Neural crest cell (in vitro differentiated cells): ENCODE measurements around the gene RHOB. TPM values are rescaled to one million over a fixed set of nuclear protein-coding genes. Genes with fewer than 3 reads are reported as not detected.
"Not testable (repeated sequence)": the region's sequence is repeated elsewhere in the genome, so short reads cannot be mapped to it uniquely, and the experiment has no call there.

Experiments
- DNase-seq: peaks from one replicate; pipeline ENCODE4 v3.0.0; 2021; ENCODE audit warnings: low read depth, mixed read lengths, low spot score
- H3K27ac Mint-ChIP-seq: one replicate; pipeline ENCODE4 v1.8.0; 2021; ENCODE audit warnings: mild to moderate bottlenecking, mixed read lengths; ENCODE audit not compliant: unreplicated experiment
- H3K27me3 Mint-ChIP-seq: 2 replicates; pipeline ENCODE4 v1.8.0; 2021; ENCODE audit warnings: low read depth, mild to moderate bottlenecking, mixed read lengths
- H3K36me3 Mint-ChIP-seq: 2 replicates; pipeline ENCODE4 v1.8.0; 2021; ENCODE audit warnings: low read depth, mild to moderate bottlenecking, mixed read lengths
- H3K4me1 Mint-ChIP-seq: 2 replicates; pipeline ENCODE4 v1.8.0; 2021; ENCODE audit warnings: mixed read lengths
- H3K4me3 Mint-ChIP-seq: one replicate; pipeline ENCODE4 v1.8.0; 2021; ENCODE audit warnings: mild to moderate bottlenecking, mixed read lengths
- H3K9me3 Mint-ChIP-seq: 2 replicates; pipeline ENCODE4 v1.8.0; 2021; ENCODE audit warnings: mixed read lengths
- CTCF ChIP-seq: fragments of 200-600 bp; sonication (generic); conservative IDR thresholded peaks from 2 replicates; pipeline ENCODE4 v1.5.0; 2021; ENCODE audit warnings: antibody characterized with exemption, mild to moderate bottlenecking
- total RNA-seq: library from RNA; stranded (reverse); gene quantifications from 2 replicates; pipeline ENCODE4 v1.2.1, GENCODE V29; 2021

The RHOB gene
- total RNA-seq, 1 donor from 2014 or later = 146 TPM

- no peak for DNase-seq
- peaks cover 39% of the 10 kb centered on the region for H3K4me1 Mint-ChIP-seq
- no peaks in the 10 kb centered on the region for H3K36me3 Mint-ChIP-seq
- no peaks in the 10 kb centered on the region for H3K9me3 Mint-ChIP-seq
- H3K27ac Mint-ChIP-seq = no peak overlapping the region
- no peak for TF ChIP-seq CTCF
- H3K4me3 Mint-ChIP-seq = no peak overlapping the region
- no peaks in the 10 kb centered on the region for H3K27me3 Mint-ChIP-seq
Observed at GRCh38 chr2:20433946-20434553, 12.8 kb upstream of the RHOB start.

DNA sequence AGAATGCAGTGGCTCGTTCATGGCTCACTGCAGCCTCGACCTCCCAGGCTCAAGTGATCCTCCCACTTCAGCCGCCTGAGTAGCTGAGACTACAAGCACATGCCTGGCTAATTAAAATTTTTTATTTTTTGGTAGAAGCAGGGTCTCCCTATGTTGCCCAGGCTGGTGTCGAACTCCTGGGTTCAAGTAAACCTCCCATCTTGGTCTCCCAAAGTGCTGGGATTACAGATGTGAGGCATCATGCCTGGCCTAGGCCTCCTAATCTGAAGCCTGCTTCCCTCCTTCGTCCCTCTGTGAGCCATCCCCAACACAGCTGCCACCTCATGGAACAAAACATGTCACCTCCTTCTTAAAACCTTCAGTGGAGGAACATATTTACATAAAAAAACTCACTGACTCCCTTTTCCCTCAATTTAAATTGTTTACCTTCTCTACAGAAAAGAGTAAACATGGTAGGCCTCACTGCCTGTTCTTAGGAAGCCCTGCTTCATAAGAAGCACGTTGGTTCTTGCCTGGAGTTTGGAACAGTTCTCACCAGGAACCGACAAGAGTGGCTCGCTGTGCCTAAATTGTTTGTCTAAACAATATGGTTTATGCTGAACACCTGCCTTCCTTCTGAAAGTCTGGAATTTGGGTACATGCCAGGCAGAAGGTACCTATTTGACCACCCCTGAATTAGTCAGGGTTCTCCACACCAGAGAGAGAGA is 12.1 kb upstream of the RHOB start:
- TF ChIP-seq CTCF = no peak
- H3K27me3 Mint-ChIP-seq = no peaks in the 10 kb centered on the region
- no peak overlapping the region for H3K27ac Mint-ChIP-seq
- no peak overlapping the region for H3K4me3 Mint-ChIP-seq
- DNase-seq = no peak
- H3K36me3 Mint-ChIP-seq = no peaks in the 10 kb centered on the region
- peaks cover 33% of the 10 kb centered on the region for H3K4me1 Mint-ChIP-seq
- no peaks in the 10 kb centered on the region for H3K9me3 Mint-ChIP-seq

GRCh38 chr2:20435456-20435855 is 11.4 kb upstream of the RHOB start:
- H3K9me3 Mint-ChIP-seq, H3K27me3 Mint-ChIP-seq, H3K27ac Mint-ChIP-seq, H3K36me3 Mint-ChIP-seq, DNase-seq, H3K4me3 Mint-ChIP-seq: not testable (repeated sequence)
- H3K4me1 Mint-ChIP-seq = peaks cover 28% of the 10 kb centered on the region

- no peak for DNase-seq
- no peak for TF ChIP-seq CTCF
- H3K4me3 Mint-ChIP-seq = no peak overlapping the region
- peaks cover 22% of the 10 kb centered on the region for H3K4me1 Mint-ChIP-seq
- no peak overlapping the region for H3K27ac Mint-ChIP-seq
- H3K27me3 Mint-ChIP-seq = no peaks in the 10 kb centered on the region
- H3K9me3 Mint-ChIP-seq = no peaks in the 10 kb centered on the region
- no peaks in the 10 kb centered on the region for H3K36me3 Mint-ChIP-seq
Observed at GRCh38 chr2:20436716-20437470, 10.0 kb upstream of the RHOB start.

DNA sequence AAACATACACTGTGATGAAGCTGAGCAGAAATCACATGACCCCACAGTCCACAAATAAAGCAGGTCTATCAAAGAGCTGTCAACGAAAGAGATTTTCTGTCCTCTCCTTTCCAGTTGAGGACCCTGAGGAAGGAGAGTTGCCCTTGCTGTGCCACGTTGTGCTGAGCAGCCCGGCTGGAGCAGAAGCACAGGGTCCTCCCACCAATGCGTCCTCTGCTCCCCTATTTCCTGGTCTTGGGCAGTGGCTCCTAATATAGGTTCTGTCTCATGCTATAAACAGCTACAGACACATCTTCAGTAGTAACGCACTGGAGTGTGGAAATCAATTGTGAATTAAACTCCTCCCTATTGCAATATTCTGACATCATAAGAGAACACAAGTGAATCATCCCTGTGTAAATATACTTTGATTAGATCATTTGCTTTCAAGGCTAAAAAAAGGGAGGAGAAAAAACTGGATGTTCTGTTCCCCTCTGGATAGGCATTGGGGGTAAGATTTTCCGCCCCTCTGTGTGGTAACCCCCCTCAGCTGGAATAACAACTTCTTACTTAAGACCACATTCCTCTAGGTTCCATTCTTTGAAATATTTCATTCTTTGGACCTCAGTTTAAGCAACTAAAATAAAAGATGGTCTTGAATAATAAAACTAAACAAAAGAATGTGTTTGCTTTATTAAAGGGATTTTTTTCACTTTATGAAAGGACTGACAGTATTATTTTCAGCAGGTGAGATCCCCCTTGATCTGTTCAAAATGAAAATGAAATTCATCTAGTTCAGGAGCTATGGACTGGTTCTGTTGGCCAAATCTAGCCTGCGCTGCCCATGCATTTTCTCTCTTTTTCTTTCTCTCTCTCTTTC is 8.3 kb upstream of the RHOB start:
- TF ChIP-seq CTCF = no peak
- no peak overlapping the region for H3K4me3 Mint-ChIP-seq
- peaks cover 10% of the 10 kb centered on the region for H3K4me1 Mint-ChIP-seq
- DNase-seq = no peak
- no peaks in the 10 kb centered on the region for H3K9me3 Mint-ChIP-seq
- no peak overlapping the region for H3K27ac Mint-ChIP-seq
- no peaks in the 10 kb centered on the region for H3K27me3 Mint-ChIP-seq
- no peaks in the 10 kb centered on the region for H3K36me3 Mint-ChIP-seq
